SK-N-SH (cell line): ENCODE measurements around the gene APBB1IP.

Source experiments
- CTCF ChIP-seq: fragments of 200-600 bp; sonication (generic); IDR thresholded peaks from 2 replicates; pipeline ENCODE4 v1.6.1; 2017; ENCODE audit warnings: antibody characterized with exemption, mild to moderate bottlenecking, moderate library complexity
- POLR2AphosphoS5 ChIP-seq: IDR thresholded peaks from 2 replicates; pipeline ENCODE4 v1.6.1; 2012; ENCODE audit warnings: low read depth, low read length
- RXRA ChIP-seq: IDR thresholded peaks from 2 replicates; pipeline ENCODE4 v1.4.0; 2012; ENCODE audit warnings: low read depth, mild to moderate bottlenecking, borderline replicate concordance

DNA sequence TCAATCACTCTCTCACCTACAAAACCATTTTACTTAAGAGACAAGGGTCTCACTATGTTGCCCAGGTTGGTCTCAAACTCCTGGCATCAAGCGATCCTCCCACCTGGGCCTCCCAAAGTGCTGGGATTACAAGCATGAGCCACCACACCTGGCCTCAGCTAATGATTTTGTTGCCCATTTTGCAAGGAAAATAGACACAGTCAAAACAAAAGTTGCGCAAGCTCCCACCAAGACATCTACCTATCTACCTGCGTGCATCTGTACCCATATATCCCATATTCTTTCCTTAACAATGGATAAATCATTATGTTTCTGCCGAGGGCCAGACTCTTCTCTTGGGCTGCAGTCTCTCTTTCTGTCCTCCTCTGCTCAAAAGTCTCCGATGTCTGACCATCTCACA, 67.3 kb downstream of the APBB1IP start:
- TF ChIP-seq CTCF (no peak), POLR2AphosphoS5 (no peak), RXRA (no peak)
